ENCODE measurements around the gene ANKMY1.

ANKMY1 gene

DNA sequence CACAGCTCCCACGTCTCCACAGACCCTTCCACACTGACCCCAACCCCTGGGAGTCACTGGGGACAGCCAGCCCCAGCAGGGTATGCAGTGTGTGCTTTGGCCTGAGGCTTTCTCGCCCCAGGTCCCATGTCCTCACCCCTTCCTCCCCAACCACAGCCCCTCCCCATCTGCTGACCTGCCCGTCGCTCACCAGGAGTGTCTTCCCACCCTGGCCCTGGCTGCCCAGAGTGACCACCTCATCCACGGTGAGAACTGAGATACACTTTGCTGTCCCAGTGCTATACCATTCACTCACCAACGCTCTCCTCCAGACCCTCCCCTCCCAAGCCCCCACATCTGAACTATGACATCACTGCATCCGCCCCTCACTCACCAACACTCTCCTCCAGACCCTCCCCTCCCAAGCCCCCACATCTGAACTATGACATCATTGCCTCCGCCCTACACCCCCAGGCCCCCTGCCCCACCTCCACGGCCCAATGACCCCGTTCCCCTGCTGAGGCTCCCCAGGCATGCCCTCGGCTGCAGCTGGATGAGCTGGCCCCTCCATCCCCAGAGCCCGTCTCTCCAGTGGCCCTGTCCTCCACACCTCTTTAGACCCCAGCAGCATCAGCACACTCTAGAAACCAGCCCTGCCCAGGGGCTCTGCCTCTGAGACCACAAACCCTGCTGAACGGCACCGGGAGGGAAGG, 55.2 kb downstream of the ANKMY1 start:
- no peak overlapping the region for H3K4me3 ChIP-seq
- no peak for TF ChIP-seq CTCF (IDR thresholded peaks at IDR 0.05)
- H3K9me3 ChIP-seq: no peaks in the 10 kb centered on the region
- H3K36me3 ChIP-seq: peaks cover 0 to 51% (median 27%) of the 10 kb centered on the region in 3 donors
- no peaks in the 10 kb centered on the region for H3K27me3 ChIP-seq
- intact Hi-C loops (cut with DNase I; ENCODE audit: low total_unique reads): no loop called here
- no peak overlapping the region for H3K27ac ChIP-seq
- DNase-seq: no peak
- H3K4me1 ChIP-seq: no peaks in the 10 kb centered on the region

GRCh38 chr2:240502059-240502429, 55.7 kb downstream of the ANKMY1 start:
- Histone ChIP-seq H3K4me1 (no peaks in the 10 kb centered on the region), H3K27ac (no peak overlapping the region), H3K4me3 (no peak overlapping the region), H3K36me3 (peaks cover 0 to 56% (median 31%) of the 10 kb centered on the region in 3 donors), H3K9me3 (no peaks in the 10 kb centered on the region), H3K27me3 (no peaks in the 10 kb centered on the region)
- intact Hi-C loops (cut with DNase I; ENCODE audit: low total_unique reads): no loop called here
- no peak for DNase-seq
- TF ChIP-seq CTCF (IDR thresholded peaks at IDR 0.05): no peak

DNA sequence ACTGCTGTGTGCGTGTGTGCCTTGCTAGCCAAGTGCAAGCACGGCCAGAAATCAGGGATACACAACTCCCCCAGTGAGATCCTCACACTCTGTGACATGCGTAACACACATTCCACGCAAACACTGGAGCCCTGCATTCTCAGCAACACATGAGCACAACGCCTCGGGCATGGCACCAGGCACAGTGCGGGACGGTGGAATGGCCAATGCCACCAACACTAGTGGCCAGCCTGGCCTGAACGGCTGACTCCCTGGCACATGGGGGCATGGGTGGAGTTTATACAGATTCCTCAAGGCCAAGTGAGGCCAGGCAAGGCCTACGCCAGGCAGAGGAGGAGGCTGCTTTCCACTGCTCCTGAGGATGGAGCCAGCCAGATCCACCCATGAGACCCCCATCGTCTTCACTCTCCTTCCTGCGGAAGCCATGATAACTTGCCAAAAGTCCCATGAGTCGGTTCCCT, 56.2 kb downstream of the ANKMY1 start:
- H3K4me3 ChIP-seq: no peak overlapping the region
- no peak overlapping the region for H3K27ac ChIP-seq
- H3K4me1 ChIP-seq: no peaks in the 10 kb centered on the region
- TF ChIP-seq CTCF (IDR thresholded peaks at IDR 0.05): no peak
- no peaks in the 10 kb centered on the region for H3K9me3 ChIP-seq
- peaks cover 0 to 60% (median 36%) of the 10 kb centered on the region in 3 donors for H3K36me3 ChIP-seq
- no peaks in the 10 kb centered on the region for H3K27me3 ChIP-seq
- intact Hi-C loops (cut with DNase I; ENCODE audit: low total_unique reads): no loop called here
- no peak for DNase-seq

GRCh38 chr2:240500561-240501423, 57.0 kb downstream of the ANKMY1 start:
- no peak for DNase-seq
- no peak for TF ChIP-seq CTCF (IDR thresholded peaks at IDR 0.05)
- peaks cover 0 to 59% (median 36%) of the 10 kb centered on the region in 3 donors for H3K36me3 ChIP-seq

DNA sequence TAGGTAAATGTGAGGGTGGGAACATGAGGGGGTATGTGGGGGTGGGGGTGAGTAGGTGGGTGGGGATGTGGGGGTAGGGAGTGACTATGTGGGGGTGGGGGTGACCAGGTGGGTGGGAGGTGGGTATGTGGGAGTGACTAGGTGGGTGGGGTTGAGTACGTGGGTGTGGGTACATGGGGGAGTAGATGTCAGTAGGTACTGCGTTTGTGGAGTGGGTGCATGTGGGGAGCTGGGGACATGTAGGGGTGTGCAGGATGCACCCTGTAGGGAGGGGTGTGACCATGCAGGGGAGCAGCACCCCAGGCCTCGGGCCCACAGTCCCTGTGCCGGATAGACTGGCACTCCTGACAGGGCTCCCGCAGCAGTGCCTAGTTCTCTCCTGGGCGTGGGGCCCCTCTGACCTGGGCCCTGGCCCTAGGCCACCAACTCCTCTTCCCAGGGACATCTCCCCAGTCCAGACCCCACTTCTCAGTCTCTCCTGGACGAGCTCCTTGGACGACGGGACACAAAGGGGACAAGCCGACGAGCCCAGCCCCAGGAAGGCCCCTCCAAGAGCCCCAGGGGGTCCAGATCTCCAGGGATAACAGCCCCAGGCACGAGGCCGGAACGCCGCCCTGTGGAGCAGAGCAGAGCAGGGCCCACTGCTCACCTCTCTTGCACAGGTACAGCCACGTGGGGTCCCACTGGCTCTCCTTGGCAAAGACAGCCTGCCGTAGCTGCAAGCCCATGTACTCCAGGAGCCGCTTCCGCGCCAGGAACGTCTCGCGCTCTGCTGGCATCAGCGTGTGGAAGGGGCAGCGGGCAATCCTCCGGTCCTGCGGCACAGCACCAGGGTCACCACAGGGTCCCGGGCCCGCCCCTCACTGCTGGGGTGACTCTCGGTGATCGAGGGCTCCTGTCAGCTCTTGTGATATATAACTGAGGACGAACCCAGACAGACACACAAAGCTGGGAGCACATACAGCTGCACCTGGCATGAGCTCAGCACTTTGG, 58.2 kb downstream of the ANKMY1 start:
- intact Hi-C loops (cut with DNase I; ENCODE audit: low total_unique reads): no loop called here
- Histone ChIP-seq H3K27me3 (no peaks in the 10 kb centered on the region), H3K27ac (no peak overlapping the region), H3K4me3 (no peak overlapping the region), H3K4me1 (no peaks in the 10 kb centered on the region), H3K9me3 (no peaks in the 10 kb centered on the region), H3K36me3 (peaks cover 0 to 50% (median 38%) of the 10 kb centered on the region in 3 donors)
- TF ChIP-seq CTCF (IDR thresholded peaks at IDR 0.05): no peak
- DNase-seq: no peak

More at GRCh38 chr2:240500561-240501423, 57.0 kb downstream of the ANKMY1 start:
- no peak overlapping the region for H3K27ac ChIP-seq
- no peaks in the 10 kb centered on the region for H3K27me3 ChIP-seq
- no peaks in the 10 kb centered on the region for H3K4me1 ChIP-seq
- H3K4me3 ChIP-seq: no peak overlapping the region
- H3K9me3 ChIP-seq: no peaks in the 10 kb centered on the region
- intact Hi-C loops (cut with DNase I; ENCODE audit: low total_unique reads): no loop called here
